ENCODE data around the gene UROC1. TPM values are rescaled to one million over a fixed set of nuclear protein-coding genes. Genes with fewer than 3 reads are reported as not detected.

The UROC1 gene
- total and polyA plus RNA-seq, 2 experiments from 2014 or later, result not detected

DNA sequence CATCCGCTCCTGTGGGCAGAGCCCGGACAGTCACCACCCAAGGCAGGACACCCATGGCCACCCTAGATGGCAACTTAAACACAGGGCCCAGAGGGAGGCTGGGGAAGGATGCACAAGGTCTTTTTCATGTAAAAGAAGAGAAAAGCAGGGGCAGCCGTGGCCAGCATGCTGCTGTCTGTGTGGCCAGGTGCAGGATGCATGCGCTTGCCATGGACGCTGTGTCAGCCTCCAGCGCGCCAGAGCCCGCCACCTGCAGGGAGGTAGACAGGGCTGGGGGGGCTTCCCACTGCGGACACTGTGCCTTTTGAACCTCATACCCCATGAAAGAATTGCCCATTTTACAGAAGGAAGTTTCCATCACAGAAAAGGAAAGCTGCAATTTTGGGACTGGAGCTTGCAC is 18.2 kb downstream of the UROC1 start:
- no peak for DNase-seq (ENCODE audit: low spot score)
- peaks cover 12% of the 10 kb centered on the region for H3K27me3 Mint-ChIP-seq (ENCODE audit: insufficient read depth, low read depth, poor library complexity)
- no peak overlapping the region for H3K4me3 Mint-ChIP-seq
- H3K9me3 Mint-ChIP-seq, result no peaks in the 10 kb centered on the region
- H3K27ac ChIP-seq (ENCODE audit: low read depth), result no peak overlapping the region
- H3K9me2 ChIP-seq (ENCODE audit: insufficient read depth), result no peaks in the 10 kb centered on the region
- no peaks in the 10 kb centered on the region for H3K36me3 ChIP-seq (ENCODE audit: insufficient read depth)
- H3K36me3 Mint-ChIP-seq (ENCODE audit: low read depth), result no peaks in the 10 kb centered on the region
- H2AFZ ChIP-seq, result 0 out of 2 replicates have a peak overlapping the region, but pooled peaks have one; percentile 38
- no peak overlapping the region for H3K4me2 ChIP-seq
- H3K4me1 ChIP-seq (ENCODE audit: insufficient read depth), result peaks cover 8% of the 10 kb centered on the region; the same call in 1 of the 2 replicates
- no peak overlapping the region for H3K27ac Mint-ChIP-seq
- H3F3A ChIP-seq (replicated peaks; ENCODE audit: low read depth), result peaks cover 13% of the 10 kb centered on the region
- TF ChIP-seq, protein P1, sequence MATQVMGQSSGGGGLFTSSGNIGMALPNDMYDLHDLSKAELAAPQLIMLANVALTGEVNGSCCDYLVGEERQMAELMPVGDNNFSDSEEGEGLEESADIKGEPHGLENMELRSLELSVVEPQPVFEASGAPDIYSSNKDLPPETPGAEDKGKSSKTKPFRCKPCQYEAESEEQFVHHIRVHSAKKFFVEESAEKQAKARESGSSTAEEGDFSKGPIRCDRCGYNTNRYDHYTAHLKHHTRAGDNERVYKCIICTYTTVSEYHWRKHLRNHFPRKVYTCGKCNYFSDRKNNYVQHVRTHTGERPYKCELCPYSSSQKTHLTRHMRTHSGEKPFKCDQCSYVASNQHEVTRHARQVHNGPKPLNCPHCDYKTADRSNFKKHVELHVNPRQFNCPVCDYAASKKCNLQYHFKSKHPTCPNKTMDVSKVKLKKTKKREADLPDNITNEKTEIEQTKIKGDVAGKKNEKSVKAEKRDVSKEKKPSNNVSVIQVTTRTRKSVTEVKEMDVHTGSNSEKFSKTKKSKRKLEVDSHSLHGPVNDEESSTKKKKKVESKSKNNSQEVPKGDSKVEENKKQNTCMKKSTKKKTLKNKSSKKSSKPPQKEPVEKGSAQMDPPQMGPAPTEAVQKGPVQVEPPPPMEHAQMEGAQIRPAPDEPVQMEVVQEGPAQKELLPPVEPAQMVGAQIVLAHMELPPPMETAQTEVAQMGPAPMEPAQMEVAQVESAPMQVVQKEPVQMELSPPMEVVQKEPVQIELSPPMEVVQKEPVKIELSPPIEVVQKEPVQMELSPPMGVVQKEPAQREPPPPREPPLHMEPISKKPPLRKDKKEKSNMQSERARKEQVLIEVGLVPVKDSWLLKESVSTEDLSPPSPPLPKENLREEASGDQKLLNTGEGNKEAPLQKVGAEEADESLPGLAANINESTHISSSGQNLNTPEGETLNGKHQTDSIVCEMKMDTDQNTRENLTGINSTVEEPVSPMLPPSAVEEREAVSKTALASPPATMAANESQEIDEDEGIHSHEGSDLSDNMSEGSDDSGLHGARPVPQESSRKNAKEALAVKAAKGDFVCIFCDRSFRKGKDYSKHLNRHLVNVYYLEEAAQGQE (IDR thresholded peaks at IDR 0.05; ENCODE audit: unreplicated experiment), result no peak
- TF ChIP-seq JUNB (IDR thresholded peaks at IDR 0.05; ENCODE audit: unreplicated experiment) (no peak), STAT1 (IDR thresholded peaks at IDR 0.05; ENCODE audit: unreplicated experiment) (no peak), CREB1 (CRISPR knock-in tag; IDR thresholded peaks at IDR 0.05; ENCODE audit: low read depth) (no peak), EZH2 (IDR thresholded peaks at IDR 0.05; ENCODE audit: low read depth, unreplicated experiment) (no peak), ZNF114 (CRISPR knock-in tag; IDR thresholded peaks at IDR 0.05) (no peak)
- TF ChIP-seq, protein P2, sequence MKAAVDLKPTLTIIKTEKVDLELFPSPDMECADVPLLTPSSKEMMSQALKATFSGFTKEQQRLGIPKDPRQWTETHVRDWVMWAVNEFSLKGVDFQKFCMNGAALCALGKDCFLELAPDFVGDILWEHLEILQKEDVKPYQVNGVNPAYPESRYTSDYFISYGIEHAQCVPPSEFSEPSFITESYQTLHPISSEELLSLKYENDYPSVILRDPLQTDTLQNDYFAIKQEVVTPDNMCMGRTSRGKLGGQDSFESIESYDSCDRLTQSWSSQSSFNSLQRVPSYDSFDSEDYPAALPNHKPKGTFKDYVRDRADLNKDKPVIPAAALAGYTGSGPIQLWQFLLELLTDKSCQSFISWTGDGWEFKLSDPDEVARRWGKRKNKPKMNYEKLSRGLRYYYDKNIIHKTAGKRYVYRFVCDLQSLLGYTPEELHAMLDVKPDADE (IDR thresholded peaks at IDR 0.05), result no peak
- TF ChIP-seq, protein P3, sequence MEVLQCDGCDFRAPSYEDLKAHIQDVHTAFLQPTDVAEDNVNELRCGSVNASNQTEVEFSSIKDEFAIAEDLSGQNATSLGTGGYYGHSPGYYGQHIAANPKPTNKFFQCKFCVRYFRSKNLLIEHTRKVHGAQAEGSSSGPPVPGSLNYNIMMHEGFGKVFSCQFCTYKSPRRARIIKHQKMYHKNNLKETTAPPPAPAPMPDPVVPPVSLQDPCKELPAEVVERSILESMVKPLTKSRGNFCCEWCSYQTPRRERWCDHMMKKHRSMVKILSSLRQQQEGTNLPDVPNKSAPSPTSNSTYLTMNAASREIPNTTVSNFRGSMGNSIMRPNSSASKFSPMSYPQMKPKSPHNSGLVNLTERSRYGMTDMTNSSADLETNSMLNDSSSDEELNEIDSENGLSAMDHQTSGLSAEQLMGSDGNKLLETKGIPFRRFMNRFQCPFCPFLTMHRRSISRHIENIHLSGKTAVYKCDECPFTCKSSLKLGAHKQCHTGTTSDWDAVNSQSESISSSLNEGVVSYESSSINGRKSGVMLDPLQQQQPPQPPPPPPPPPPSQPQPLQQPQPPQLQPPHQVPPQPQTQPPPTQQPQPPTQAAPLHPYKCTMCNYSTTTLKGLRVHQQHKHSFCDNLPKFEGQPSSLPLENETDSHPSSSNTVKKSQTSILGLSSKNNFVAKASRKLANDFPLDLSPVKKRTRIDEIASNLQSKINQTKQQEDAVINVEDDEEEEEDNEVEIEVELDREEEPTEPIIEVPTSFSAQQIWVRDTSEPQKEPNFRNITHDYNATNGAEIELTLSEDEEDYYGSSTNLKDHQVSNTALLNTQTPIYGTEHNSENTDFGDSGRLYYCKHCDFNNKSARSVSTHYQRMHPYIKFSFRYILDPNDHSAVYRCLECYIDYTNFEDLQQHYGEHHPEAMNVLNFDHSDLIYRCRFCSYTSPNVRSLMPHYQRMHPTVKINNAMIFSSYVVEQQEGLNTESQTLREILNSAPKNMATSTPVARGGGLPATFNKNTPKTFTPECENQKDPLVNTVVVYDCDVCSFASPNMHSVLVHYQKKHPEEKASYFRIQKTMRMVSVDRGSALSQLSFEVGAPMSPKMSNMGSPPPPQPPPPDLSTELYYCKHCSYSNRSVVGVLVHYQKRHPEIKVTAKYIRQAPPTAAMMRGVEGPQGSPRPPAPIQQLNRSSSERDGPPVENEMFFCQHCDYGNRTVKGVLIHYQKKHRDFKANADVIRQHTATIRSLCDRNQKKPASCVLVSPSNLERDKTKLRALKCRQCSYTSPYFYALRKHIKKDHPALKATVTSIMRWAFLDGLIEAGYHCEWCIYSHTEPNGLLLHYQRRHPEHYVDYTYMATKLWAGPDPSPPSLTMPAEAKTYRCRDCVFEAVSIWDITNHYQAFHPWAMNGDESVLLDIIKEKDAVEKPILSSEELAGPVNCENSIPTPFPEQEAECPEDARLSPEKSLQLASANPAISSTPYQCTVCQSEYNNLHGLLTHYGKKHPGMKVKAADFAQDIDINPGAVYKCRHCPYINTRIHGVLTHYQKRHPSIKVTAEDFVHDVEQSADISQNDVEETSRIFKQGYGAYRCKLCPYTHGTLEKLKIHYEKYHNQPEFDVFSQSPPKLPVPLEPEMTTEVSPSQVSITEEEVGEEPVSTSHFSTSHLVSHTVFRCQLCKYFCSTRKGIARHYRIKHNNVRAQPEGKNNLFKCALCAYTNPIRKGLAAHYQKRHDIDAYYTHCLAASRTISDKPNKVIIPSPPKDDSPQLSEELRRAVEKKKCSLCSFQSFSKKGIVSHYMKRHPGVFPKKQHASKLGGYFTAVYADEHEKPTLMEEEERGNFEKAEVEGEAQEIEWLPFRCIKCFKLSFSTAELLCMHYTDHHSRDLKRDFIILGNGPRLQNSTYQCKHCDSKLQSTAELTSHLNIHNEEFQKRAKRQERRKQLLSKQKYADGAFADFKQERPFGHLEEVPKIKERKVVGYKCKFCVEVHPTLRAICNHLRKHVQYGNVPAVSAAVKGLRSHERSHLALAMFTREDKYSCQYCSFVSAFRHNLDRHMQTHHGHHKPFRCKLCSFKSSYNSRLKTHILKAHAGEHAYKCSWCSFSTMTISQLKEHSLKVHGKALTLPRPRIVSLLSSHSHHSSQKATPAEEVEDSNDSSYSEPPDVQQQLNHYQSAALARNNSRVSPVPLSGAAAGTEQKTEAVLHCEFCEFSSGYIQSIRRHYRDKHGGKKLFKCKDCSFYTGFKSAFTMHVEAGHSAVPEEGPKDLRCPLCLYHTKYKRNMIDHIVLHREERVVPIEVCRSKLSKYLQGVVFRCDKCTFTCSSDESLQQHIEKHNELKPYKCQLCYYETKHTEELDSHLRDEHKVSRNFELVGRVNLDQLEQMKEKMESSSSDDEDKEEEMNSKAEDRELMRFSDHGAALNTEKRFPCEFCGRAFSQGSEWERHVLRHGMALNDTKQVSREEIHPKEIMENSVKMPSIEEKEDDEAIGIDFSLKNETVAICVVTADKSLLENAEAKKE (CRISPR knock-in tag; IDR thresholded peaks at IDR 0.05), result no peak
- TF ChIP-seq, protein P4, sequence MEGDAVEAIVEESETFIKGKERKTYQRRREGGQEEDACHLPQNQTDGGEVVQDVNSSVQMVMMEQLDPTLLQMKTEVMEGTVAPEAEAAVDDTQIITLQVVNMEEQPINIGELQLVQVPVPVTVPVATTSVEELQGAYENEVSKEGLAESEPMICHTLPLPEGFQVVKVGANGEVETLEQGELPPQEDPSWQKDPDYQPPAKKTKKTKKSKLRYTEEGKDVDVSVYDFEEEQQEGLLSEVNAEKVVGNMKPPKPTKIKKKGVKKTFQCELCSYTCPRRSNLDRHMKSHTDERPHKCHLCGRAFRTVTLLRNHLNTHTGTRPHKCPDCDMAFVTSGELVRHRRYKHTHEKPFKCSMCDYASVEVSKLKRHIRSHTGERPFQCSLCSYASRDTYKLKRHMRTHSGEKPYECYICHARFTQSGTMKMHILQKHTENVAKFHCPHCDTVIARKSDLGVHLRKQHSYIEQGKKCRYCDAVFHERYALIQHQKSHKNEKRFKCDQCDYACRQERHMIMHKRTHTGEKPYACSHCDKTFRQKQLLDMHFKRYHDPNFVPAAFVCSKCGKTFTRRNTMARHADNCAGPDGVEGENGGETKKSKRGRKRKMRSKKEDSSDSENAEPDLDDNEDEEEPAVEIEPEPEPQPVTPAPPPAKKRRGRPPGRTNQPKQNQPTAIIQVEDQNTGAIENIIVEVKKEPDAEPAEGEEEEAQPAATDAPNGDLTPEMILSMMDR (conservative IDR thresholded peaks at IDR 0.05; ENCODE audit: low read depth in 2 of 2), result no peak
- H3K4me1 Mint-ChIP-seq, result peaks cover 14% of the 10 kb centered on the region
- H3K4me3 ChIP-seq, result no peak overlapping the region
- H4K20me1 ChIP-seq (replicated peaks; ENCODE audit: insufficient read depth), result no peaks in the 10 kb centered on the region
- H3K27me3 ChIP-seq (ENCODE audit: insufficient read depth), result no peaks in the 10 kb centered on the region
- H3K79me2 ChIP-seq (replicated peaks; ENCODE audit: insufficient read depth), result no peaks in the 10 kb centered on the region
- ATAC-seq, result no peak
